ENCODE data around the gene GRK1.

Gene GRK1

GRCh38 chr13:113784645-113785024 lies 117.6 kb downstream of the GRK1 start:
- no peak for DNase-seq (ENCODE audit: low read depth)
- TF ChIP-seq CTCF (conservative IDR thresholded peaks at IDR 0.05; ENCODE audit: low read depth, low read length): no peak

GRCh38 chr13:113785051-113786010 lies 118.3 kb downstream of the GRK1 start:
- no peak overlapping the region for H3K4me3 ChIP-seq (ENCODE audit: low read length)
- no peak for TF ChIP-seq CTCF (conservative IDR thresholded peaks at IDR 0.05; ENCODE audit: low read depth, low read length)
- peak; percentile 66 for DNase-seq (ENCODE audit: low read depth)

More at GRCh38 chr13:113784645-113785024, 117.6 kb downstream of the GRK1 start:
- H3K4me3 ChIP-seq (ENCODE audit: low read length): no peak overlapping the region

GRCh38 chr13:113786262-113786841 lies 119.3 kb downstream of the GRK1 start:
- no peak for TF ChIP-seq CTCF (conservative IDR thresholded peaks at IDR 0.05; ENCODE audit: low read depth, low read length)
- H3K4me3 ChIP-seq (ENCODE audit: low read length): no peak overlapping the region
- no peak for DNase-seq (ENCODE audit: low read depth)
